GM19438 (cell line): ENCODE results near the gene RB1.

Experiments used
- ATAC-seq: cut with Tn5 transposase; IDR thresholded peaks from one replicate; pipeline ENCODE4 v1.9.1; 2021; ENCODE audit warnings: low read depth; ENCODE audit not compliant: unreplicated experiment

The RB1 gene

GRCh38 chr13:48514793-48515192 lies 211.2 kb downstream of the RB1 start:
- no peak for ATAC-seq

DNA sequence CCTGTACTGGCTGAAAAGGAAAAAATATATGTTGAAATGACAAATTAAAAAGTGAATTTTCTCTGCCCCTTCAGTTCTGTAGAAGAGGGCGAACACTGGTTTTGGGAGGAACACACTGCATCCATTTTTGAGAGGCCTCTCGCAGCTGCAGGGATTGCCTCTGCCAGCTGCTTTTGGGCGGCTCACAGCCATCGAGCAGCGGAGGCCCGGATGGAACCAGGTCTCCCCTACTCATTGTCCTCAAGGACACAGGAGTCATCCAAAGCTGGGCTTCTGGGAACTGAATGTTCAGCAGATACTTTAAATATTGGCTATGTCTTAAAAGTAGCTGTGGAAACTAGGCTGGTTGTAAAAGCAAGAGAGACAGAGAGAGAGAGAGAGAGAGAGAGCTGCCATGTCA lies 212.2 kb downstream of the RB1 start:
- no peak for ATAC-seq

DNA sequence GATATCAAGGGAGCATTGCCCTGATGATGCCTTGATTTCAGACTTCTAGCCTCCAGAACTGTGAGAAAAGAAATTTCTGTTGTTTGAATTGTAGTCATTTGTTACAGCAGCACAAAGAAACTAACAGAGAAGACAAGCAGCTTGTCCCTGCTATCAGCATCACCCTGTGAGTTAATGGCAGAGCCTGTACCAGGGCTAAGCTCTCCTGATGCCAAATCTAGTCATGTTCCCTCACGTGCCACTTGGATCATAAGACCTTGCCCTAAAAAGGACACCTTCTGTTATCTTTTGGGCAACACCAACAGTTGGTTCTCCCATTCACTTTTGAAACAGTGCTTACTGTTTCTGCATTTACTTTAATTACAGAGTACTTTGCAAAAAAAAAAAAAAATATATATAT lies 214.5 kb downstream of the RB1 start:
- ATAC-seq, result no peak

GRCh38 chr13:48526286-48526685 lies 222.7 kb downstream of the RB1 start:
- no peak for ATAC-seq

DNA sequence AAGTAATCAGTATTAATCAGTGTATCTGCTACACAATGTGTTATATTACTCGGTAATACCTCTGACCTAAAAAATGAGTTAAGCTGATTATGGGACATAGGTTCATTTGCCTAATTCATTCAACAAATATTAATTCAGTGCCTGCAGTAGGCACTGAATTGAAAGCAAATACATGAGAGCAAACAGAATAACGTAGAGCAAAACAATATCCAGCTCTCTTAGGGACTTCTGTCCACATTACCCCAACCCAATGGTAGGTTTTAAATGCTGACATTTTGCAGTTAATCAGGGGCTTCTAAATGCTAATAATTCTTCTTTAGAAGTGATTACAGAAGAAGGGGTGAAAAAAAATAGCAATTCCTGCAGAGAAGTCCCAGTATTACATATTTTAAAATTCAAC lies 224.4 kb downstream of the RB1 start:
- no peak for ATAC-seq

DNA sequence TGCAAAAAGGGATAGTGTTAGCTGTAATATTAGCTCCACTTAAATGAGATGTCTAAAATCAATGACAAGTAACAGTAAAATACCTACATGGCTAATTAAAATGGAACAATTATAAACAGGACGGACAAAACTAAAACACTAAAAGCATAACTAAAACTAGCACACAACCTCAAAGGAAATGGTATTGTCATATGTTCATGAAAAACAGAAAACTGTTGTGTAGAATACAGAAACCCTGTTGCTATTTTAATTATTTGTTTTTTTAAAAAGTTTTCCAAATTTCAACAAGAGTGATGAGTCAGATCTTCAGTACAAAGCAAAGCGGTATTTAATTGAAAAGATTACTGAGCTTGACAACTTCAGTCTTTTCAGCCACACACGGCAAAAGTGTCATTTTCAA lies 225.2 kb downstream of the RB1 start:
- ATAC-seq, result no peak

GRCh38 chr13:48530833-48531232 lies 227.3 kb downstream of the RB1 start:
- no peak for ATAC-seq
